Measurements from ENCODE around the gene GGT6. TPM values are rescaled to one million over a fixed set of nuclear protein-coding genes. Genes with fewer than 3 reads are reported as not detected.

GGT6 gene
- total RNA-seq, 1 donor from 2014 or later: not detected

DNA sequence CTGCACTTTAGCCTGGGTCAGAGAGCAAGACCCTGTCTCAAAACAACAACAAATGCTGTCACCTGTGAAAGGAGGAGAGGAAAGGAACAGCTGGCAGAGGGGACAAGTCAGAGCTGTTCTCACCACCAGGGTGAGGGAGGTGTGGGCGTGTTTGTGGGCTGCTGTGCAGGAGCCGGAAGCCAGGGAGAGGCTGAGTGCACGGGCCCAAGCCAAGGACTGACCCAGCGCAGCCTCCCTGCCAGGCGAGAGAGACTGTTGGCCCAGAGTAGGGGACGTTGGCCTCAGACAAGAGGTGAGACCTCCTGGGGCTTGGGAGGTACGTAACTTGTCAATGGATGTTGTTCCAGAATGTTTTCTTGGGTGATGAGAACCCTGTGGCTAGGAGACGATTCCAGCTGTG lies 51.0 kb downstream of the GGT6 start:
- Mint-ChIP-seq H3K36me3 (ENCODE audit: unreplicated experiment) (no peaks in the 10 kb centered on the region), H3K9me3 (ENCODE audit: unreplicated experiment) (peaks cover 6% of the 10 kb centered on the region), H3K27me3 (ENCODE audit: unreplicated experiment) (peaks cover 14% of the 10 kb centered on the region), H3K4me3 (ENCODE audit: unreplicated experiment) (no peak overlapping the region), H3K27ac (ENCODE audit: unreplicated experiment) (no peak overlapping the region), H3K4me1 (ENCODE audit: low read depth, unreplicated experiment) (peaks cover 24% of the 10 kb centered on the region)
- TF ChIP-seq, protein P1, sequence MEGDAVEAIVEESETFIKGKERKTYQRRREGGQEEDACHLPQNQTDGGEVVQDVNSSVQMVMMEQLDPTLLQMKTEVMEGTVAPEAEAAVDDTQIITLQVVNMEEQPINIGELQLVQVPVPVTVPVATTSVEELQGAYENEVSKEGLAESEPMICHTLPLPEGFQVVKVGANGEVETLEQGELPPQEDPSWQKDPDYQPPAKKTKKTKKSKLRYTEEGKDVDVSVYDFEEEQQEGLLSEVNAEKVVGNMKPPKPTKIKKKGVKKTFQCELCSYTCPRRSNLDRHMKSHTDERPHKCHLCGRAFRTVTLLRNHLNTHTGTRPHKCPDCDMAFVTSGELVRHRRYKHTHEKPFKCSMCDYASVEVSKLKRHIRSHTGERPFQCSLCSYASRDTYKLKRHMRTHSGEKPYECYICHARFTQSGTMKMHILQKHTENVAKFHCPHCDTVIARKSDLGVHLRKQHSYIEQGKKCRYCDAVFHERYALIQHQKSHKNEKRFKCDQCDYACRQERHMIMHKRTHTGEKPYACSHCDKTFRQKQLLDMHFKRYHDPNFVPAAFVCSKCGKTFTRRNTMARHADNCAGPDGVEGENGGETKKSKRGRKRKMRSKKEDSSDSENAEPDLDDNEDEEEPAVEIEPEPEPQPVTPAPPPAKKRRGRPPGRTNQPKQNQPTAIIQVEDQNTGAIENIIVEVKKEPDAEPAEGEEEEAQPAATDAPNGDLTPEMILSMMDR (IDR thresholded peaks at IDR 0.05; ENCODE audit: partially characterized antibody, unreplicated experiment): no peak
- DNase-seq: no peak

DNA sequence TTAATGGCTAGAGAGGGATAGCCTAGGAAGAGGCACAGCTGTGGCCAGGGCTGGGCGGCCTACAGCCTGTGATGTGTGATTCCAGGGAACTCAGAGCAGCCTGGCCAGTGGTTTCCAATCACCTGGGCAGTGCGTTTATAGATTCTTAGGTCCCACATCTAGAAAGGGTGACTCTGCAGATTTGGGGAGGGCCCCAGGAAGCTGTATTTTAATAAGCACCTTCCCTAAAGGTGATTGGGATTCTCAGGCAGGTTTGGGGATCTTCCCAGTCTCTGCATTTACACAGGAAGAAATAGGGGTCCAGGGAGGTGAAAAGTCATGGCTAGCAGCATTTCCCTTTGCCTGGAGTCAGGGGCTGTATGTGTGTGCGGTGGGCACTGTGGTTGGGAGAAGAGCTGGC lies 52.2 kb downstream of the GGT6 start:
- no peak overlapping the region for H3K27ac Mint-ChIP-seq (ENCODE audit: unreplicated experiment)
- H3K36me3 Mint-ChIP-seq (ENCODE audit: unreplicated experiment): no peaks in the 10 kb centered on the region
- no peak overlapping the region for H3K4me3 Mint-ChIP-seq (ENCODE audit: unreplicated experiment)
- DNase-seq: no peak
- peaks cover 30% of the 10 kb centered on the region for H3K4me1 Mint-ChIP-seq (ENCODE audit: low read depth, unreplicated experiment)
- H3K27me3 Mint-ChIP-seq (ENCODE audit: unreplicated experiment): peaks cover 13% of the 10 kb centered on the region
- peaks cover 9% of the 10 kb centered on the region for H3K9me3 Mint-ChIP-seq (ENCODE audit: unreplicated experiment)
- TF ChIP-seq, protein P1 (IDR thresholded peaks at IDR 0.05; ENCODE audit: partially characterized antibody, unreplicated experiment): no peak

DNA sequence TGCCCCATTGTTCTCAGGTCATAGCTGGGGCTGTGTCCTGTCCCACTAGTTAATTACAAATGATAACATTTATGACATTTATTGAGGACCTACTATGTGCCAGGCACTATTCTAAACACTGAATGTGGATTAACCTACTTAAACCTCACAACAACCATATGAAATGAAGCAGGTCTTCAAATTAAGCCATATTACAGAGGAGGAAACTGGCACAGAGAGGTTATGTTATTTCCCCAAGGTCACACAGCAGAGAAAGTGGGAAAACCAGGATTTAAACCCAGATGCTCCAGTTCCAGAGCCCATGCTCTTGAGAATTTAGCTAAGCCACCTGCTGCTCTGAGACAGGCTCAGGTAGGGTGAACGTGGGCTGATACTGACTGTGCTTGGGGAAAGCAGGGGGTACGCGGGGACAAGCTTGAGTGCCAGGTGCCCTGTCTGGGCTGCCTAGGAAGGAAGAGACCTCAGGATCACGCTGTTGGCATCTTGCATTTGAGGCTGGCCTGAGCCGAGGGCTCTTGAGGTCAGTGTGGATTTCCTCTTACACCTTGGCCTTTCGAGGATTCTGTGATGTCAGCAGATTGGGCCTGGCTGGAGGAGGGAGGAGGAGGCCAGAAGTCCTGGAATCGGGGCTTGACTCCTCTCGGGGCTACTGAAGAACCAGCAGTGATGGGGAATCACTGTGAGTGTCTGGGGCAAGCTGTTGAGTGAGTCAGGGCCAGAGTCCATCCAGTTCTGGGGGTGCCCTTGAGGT lies 52.8 kb downstream of the GGT6 start:
- TF ChIP-seq, protein P1 (IDR thresholded peaks at IDR 0.05; ENCODE audit: partially characterized antibody, unreplicated experiment): no peak
- no peak for DNase-seq
- Mint-ChIP-seq H3K4me1 (ENCODE audit: low read depth, unreplicated experiment) (peaks cover 32% of the 10 kb centered on the region), H3K27ac (ENCODE audit: unreplicated experiment) (no peak overlapping the region), H3K9me3 (ENCODE audit: unreplicated experiment) (peaks cover 10% of the 10 kb centered on the region), H3K36me3 (ENCODE audit: unreplicated experiment) (no peaks in the 10 kb centered on the region), H3K27me3 (ENCODE audit: unreplicated experiment) (peaks cover 11% of the 10 kb centered on the region), H3K4me3 (ENCODE audit: unreplicated experiment) (no peak overlapping the region)

Other genes starting within 250 kb of the GGT6 start
- 120 TPM for gene UBE2G1, start 193.9 kb downstream of the GGT6 start, total RNA-seq (ENCODE audit: unreplicated experiment)
- not detected for gene SPNS3, start 126.6 kb downstream of the GGT6 start, total RNA-seq (ENCODE audit: unreplicated experiment)
- gene SPNS2, start 61.7 kb downstream of the GGT6 start, total RNA-seq (ENCODE audit: unreplicated experiment): 73.0 TPM
- gene MYBBP1A, start 5.2 kb downstream of the GGT6 start, total RNA-seq (ENCODE audit: unreplicated experiment): 44.8 TPM
- gene SMTNL2, start 24.0 kb upstream of the GGT6 start, total RNA-seq (ENCODE audit: unreplicated experiment): 22.0 TPM
- gene ALOX15, start 81.1 kb upstream of the GGT6 start, total RNA-seq (ENCODE audit: unreplicated experiment): not detected
- gene PELP1, start 143.6 kb upstream of the GGT6 start, total RNA-seq (ENCODE audit: unreplicated experiment): 63.7 TPM
- gene ARRB2, start 150.1 kb upstream of the GGT6 start, total RNA-seq (ENCODE audit: unreplicated experiment): 106 TPM
- 12.5 TPM for gene MED11, start 170.9 kb upstream of the GGT6 start, total RNA-seq (ENCODE audit: unreplicated experiment)
- not detected for gene ZMYND15, start 179.3 kb upstream of the GGT6 start, total RNA-seq (ENCODE audit: unreplicated experiment)
- gene CXCL16, start 179.4 kb upstream of the GGT6 start, total RNA-seq (ENCODE audit: unreplicated experiment): not detected
- not detected for gene TM4SF5, start 211.3 kb upstream of the GGT6 start, total RNA-seq (ENCODE audit: unreplicated experiment)
- 2.5 TPM for gene VMO1, start 225.8 kb upstream of the GGT6 start, total RNA-seq (ENCODE audit: unreplicated experiment)
- not detected for gene GLTPD2, start 228.4 kb upstream of the GGT6 start, total RNA-seq (ENCODE audit: unreplicated experiment)
- 128 TPM for gene PSMB6, start 235.6 kb upstream of the GGT6 start, total RNA-seq (ENCODE audit: unreplicated experiment)
- gene PLD2, start 246.6 kb upstream of the GGT6 start, total RNA-seq (ENCODE audit: unreplicated experiment): 61.4 TPM

Measured in glutamatergic neuron (in vitro differentiated cells).